ENCODE results near the gene MBNL1.

Gene MBNL1

DNA sequence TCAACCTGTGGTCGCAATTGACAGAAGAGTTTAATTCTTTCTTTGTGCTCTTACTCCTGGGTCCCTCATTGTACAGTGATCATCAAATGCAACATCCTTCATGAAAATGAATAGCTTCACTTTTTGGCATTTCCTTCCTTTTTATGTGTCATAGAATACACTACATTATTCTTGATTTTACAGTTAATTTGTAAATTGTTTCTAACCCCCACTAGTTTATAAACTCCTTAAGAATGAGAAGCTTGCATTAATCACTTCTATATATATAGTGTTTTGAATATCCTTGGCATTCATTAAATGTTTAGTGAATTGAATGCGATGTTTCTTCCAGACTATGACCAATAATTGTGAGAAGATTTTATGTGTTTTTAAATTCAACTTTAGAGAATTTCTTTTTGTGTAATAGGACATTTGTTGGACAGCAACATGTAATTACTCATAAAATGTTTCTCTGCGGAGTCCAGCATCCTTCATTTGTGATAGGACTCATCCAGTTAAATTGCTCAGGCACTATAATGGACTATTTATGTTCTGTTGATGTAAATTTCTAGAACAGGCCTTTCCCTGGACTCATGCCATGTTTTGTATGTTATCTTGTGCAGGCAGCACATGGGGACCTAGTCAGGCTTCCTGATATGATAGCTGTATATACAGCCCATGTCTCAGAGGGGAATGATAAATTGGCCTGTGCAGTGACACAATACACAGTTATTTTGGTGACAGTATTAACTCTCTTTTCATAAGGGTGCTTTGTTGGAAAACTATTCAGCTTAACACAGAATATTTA lies 51.3 kb downstream of the MBNL1 start:
- Histone ChIP-seq H3K4me1 (ENCODE audit: control insufficient read depth, insufficient read depth, low read length) (peaks cover 54% of the 10 kb centered on the region), H3K9ac (ENCODE audit: low read length) (no peak overlapping the region), H3K27ac (ENCODE audit: low read depth, low read length) (peak overlapping the region; percentile 18), H3K4me3 (ENCODE audit: low read length) (peak overlapping the region; percentile 6), H3K27me3 (ENCODE audit: control insufficient read depth, insufficient read depth, low read length) (no peaks in the 10 kb centered on the region), H3K36me3 (ENCODE audit: control insufficient read depth, insufficient read depth, low read length) (no peaks in the 10 kb centered on the region)

GRCh38 chr3:152321200-152321954 lies 52.6 kb downstream of the MBNL1 start:
- Histone ChIP-seq H3K4me1 (ENCODE audit: control insufficient read depth, insufficient read depth, low read length) (peaks cover 45% of the 10 kb centered on the region), H3K4me3 (ENCODE audit: low read length) (no peak overlapping the region), H3K9ac (ENCODE audit: low read length) (no peak overlapping the region), H3K36me3 (ENCODE audit: control insufficient read depth, insufficient read depth, low read length) (no peaks in the 10 kb centered on the region), H3K27me3 (ENCODE audit: control insufficient read depth, insufficient read depth, low read length) (no peaks in the 10 kb centered on the region), H3K27ac (ENCODE audit: low read depth, low read length) (peak overlapping the region; percentile 56)

DNA sequence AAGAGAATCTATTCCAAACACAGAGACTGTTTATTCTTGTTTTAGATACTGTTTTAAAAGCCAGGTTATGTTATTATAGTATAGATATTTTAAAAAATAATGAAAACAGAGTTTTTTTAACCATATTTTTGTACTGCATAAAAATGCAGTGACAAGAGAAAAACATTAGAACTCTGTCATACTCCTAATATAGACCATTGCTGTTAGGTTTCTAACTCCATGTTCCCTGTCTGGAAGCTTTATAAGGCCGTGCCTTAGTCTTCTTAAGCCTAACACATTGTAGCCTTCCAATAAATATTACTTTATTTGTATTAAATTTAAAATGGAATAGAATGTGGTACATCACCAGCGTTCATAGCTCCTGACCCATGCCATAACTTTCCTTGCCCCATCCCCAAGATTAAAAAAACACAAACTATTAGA lies 53.2 kb downstream of the MBNL1 start:
- H3K27me3 ChIP-seq (ENCODE audit: control insufficient read depth, insufficient read depth, low read length), result no peaks in the 10 kb centered on the region
- peak overlapping the region; percentile 58 for H3K27ac ChIP-seq (ENCODE audit: low read depth, low read length)
- H3K4me1 ChIP-seq (ENCODE audit: control insufficient read depth, insufficient read depth, low read length), result peaks cover 45% of the 10 kb centered on the region
- H3K4me3 ChIP-seq (ENCODE audit: low read length), result no peak overlapping the region
- no peaks in the 10 kb centered on the region for H3K36me3 ChIP-seq (ENCODE audit: control insufficient read depth, insufficient read depth, low read length)
- no peak overlapping the region for H3K9ac ChIP-seq (ENCODE audit: low read length)

GRCh38 chr3:152322756-152323155 lies 54.0 kb downstream of the MBNL1 start:
- Histone ChIP-seq H3K4me3 (ENCODE audit: low read length) (no peak overlapping the region), H3K9ac (ENCODE audit: low read length) (no peak overlapping the region), H3K27ac (ENCODE audit: low read depth, low read length) (peak overlapping the region; percentile 58), H3K4me1 (ENCODE audit: control insufficient read depth, insufficient read depth, low read length) (peaks cover 42% of the 10 kb centered on the region), H3K27me3 (ENCODE audit: control insufficient read depth, insufficient read depth, low read length) (no peaks in the 10 kb centered on the region), H3K36me3 (ENCODE audit: control insufficient read depth, insufficient read depth, low read length) (no peaks in the 10 kb centered on the region)

DNA sequence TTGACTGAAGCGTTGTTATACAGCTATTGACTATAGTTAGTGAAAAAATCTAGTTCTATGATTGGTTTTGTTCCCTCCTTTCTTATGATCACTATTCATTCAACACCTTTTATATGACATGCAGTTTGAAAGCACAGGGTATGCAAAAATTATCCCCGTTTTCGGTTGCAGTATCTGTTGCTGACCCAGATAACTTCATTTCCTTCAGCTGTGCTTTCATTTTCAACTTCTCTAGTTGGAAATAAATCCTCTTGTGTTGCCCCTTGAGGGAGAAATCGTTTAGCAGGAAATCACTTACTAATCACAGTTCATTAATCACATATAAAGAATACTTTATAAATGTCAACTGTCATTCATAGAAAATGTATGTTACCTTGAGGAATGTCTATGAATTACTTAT lies 55.1 kb downstream of the MBNL1 start:
- Histone ChIP-seq H3K4me1 (ENCODE audit: control insufficient read depth, insufficient read depth, low read length) (peaks cover 42% of the 10 kb centered on the region), H3K27me3 (ENCODE audit: control insufficient read depth, insufficient read depth, low read length) (no peaks in the 10 kb centered on the region), H3K9ac (ENCODE audit: low read length) (no peak overlapping the region), H3K27ac (ENCODE audit: low read depth, low read length) (peak overlapping the region; percentile 8), H3K36me3 (ENCODE audit: control insufficient read depth, insufficient read depth, low read length) (no peaks in the 10 kb centered on the region), H3K4me3 (ENCODE audit: low read length) (no peak overlapping the region)

DNA sequence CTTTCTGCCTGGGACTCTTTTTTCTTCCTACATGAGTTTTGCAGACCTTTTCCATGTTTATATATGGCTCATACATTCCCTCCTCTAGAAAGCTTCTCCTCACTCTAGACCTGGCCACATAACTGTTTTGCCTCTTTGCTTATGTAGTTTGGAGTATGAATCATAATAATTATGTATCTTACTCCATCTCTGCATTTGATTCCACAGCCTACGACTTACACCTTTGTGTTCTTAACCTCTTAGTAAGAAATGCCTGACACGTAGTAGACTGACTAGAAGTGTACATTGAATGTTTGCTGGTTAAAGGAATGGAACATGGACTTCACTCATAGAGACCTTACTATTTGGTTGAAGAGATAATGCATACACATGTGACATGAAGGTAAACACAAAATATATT lies 56.4 kb downstream of the MBNL1 start:
- Histone ChIP-seq H3K36me3 (ENCODE audit: control insufficient read depth, insufficient read depth, low read length) (no peaks in the 10 kb centered on the region), H3K27ac (ENCODE audit: low read depth, low read length) (no peak overlapping the region), H3K27me3 (ENCODE audit: control insufficient read depth, insufficient read depth, low read length) (no peaks in the 10 kb centered on the region), H3K4me3 (ENCODE audit: low read length) (no peak overlapping the region), H3K4me1 (ENCODE audit: control insufficient read depth, insufficient read depth, low read length) (peaks cover 38% of the 10 kb centered on the region), H3K9ac (ENCODE audit: low read length) (no peak overlapping the region)

DNA sequence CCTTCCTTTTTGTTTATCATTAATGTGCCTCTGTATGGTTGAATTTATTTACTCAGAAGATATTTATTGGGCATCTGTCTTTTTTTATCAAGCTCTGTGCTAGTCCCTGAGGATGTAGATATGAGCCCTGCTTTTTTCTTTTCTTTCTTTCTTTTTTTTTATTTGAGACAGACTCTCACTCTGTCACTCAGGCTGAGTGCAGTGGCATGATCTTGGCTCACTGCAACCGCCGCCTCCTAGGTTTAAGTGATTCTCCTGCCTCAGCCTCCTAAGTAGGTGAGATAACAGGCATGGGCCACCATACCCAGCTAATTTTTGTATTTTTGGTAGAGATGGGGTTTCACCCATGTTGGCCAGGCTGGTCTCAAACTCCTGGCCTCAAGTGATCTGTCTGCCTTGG lies 58.5 kb downstream of the MBNL1 start:
- no peaks in the 10 kb centered on the region for H3K36me3 ChIP-seq (ENCODE audit: control insufficient read depth, insufficient read depth, low read length)
- H3K27me3 ChIP-seq (ENCODE audit: control insufficient read depth, insufficient read depth, low read length), result no peaks in the 10 kb centered on the region
- H3K27ac ChIP-seq (ENCODE audit: low read depth, low read length), result no peak overlapping the region
- no peak overlapping the region for H3K9ac ChIP-seq (ENCODE audit: low read length)
- peaks cover 32% of the 10 kb centered on the region for H3K4me1 ChIP-seq (ENCODE audit: control insufficient read depth, insufficient read depth, low read length)
- peak overlapping the region; percentile 13 for H3K4me3 ChIP-seq (ENCODE audit: low read length)

- Histone ChIP-seq H3K27me3 (ENCODE audit: control insufficient read depth, insufficient read depth, low read length) (no peaks in the 10 kb centered on the region), H3K9ac (ENCODE audit: low read length) (no peak overlapping the region), H3K27ac (ENCODE audit: low read depth, low read length) (peak overlapping the region; percentile 36), H3K36me3 (ENCODE audit: control insufficient read depth, insufficient read depth, low read length) (no peaks in the 10 kb centered on the region), H3K4me3 (ENCODE audit: low read length) (no peak overlapping the region), H3K4me1 (ENCODE audit: control insufficient read depth, insufficient read depth, low read length) (peaks cover 35% of the 10 kb centered on the region)
Observed at GRCh38 chr3:152328841-152329240, 60.1 kb downstream of the MBNL1 start.

DNA sequence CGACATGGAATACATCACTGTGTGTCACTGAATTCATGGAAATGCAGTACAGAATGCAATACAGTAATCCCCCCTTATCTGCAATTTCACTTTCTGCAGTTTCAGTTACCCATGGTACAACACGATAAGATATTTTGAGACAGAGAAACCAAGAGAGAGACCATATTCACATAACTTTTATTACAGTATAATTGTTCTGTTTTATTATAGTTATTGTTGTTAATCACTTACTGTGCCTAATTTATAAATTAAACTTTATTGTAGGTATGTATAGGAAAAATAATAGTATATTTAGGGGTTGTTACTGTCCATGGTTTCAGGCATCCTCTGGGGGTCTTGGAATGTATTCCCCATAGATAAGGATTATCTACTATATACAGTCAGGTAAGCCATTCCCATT lies 61.8 kb downstream of the MBNL1 start:
- no peak overlapping the region for H3K4me3 ChIP-seq (ENCODE audit: low read length)
- peaks cover 33% of the 10 kb centered on the region for H3K4me1 ChIP-seq (ENCODE audit: control insufficient read depth, insufficient read depth, low read length)
- H3K9ac ChIP-seq (ENCODE audit: low read length), result no peak overlapping the region
- no peaks in the 10 kb centered on the region for H3K27me3 ChIP-seq (ENCODE audit: control insufficient read depth, insufficient read depth, low read length)
- no peaks in the 10 kb centered on the region for H3K36me3 ChIP-seq (ENCODE audit: control insufficient read depth, insufficient read depth, low read length)
- peak overlapping the region; percentile 19 for H3K27ac ChIP-seq (ENCODE audit: low read depth, low read length)

DNA sequence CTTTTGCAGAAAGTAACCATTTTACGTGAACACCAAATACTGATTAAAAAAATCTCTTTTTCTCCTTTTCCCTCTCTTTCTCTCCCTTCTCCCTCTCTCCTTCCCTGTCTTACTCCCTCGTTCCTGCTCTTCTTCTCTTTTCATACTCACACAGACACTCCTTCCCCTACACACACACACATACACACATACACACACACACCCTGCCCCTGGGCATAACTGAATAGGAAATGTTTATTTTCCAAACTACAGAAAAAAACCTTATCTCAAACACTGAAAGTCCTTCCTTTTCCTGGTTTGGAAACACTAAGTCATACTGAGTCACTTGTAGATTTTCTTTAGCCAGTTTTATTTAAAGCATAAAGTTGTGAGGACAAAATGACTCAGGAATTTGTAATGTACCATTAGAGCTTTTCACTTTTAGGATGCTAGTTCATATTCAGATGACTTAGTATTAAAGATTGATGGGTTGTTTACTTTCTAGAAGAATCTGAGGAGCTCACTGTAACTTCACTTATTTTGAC lies 62.4 kb downstream of the MBNL1 start:
- Histone ChIP-seq H3K27ac (ENCODE audit: low read depth, low read length) (peak overlapping the region; percentile 10), H3K36me3 (ENCODE audit: control insufficient read depth, insufficient read depth, low read length) (no peaks in the 10 kb centered on the region), H3K4me3 (ENCODE audit: low read length) (no peak overlapping the region), H3K4me1 (ENCODE audit: control insufficient read depth, insufficient read depth, low read length) (peaks cover 33% of the 10 kb centered on the region), H3K27me3 (ENCODE audit: control insufficient read depth, insufficient read depth, low read length) (no peaks in the 10 kb centered on the region), H3K9ac (ENCODE audit: low read length) (no peak overlapping the region)

DNA sequence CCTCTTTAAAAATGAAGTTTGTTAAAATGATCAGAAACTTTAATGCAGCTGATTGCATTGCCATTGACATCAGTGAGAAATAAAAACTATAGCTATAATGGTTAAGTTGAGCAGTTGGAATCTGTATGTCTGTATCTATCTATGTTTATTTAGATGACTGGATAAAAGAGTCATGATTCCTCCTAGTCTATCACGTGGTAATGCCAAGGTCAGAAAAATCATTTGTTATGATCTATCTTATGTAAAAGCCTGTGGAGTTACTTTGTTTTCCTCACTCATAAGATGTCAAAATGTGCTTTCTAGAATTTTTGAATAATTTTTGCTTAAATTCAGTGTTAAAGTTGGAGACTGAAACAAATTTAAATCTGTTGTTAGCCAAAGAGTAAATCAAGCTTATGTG lies 63.3 kb downstream of the MBNL1 start:
- Histone ChIP-seq H3K9ac (ENCODE audit: low read length) (no peak overlapping the region), H3K4me1 (ENCODE audit: control insufficient read depth, insufficient read depth, low read length) (peaks cover 33% of the 10 kb centered on the region), H3K27me3 (ENCODE audit: control insufficient read depth, insufficient read depth, low read length) (no peaks in the 10 kb centered on the region), H3K4me3 (ENCODE audit: low read length) (no peak overlapping the region), H3K36me3 (ENCODE audit: control insufficient read depth, insufficient read depth, low read length) (no peaks in the 10 kb centered on the region), H3K27ac (ENCODE audit: low read depth, low read length) (peak overlapping the region; percentile 22)

DNA sequence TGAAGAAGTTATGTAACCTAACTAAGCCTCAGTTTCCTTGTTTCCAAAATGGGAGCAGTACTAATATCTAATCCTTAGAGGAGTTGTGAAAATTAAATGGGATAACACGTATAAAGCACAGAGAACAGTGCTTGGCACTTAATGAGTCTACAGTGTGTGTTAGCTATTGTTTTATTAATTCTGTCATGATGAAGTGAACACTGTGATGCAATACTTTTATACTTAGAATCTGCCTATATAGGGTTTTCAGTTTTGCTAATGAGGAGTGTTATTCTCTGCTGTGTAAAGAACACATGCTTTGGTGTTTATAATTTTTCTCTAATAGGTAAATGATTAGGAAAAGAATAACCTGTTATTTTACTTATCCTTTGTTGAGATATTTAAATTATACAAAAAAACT lies 65.2 kb downstream of the MBNL1 start:
- H3K27me3 ChIP-seq (ENCODE audit: control insufficient read depth, insufficient read depth, low read length), result no peaks in the 10 kb centered on the region
- H3K36me3 ChIP-seq (ENCODE audit: control insufficient read depth, insufficient read depth, low read length), result no peaks in the 10 kb centered on the region
- H3K4me3 ChIP-seq (ENCODE audit: low read length), result no peak overlapping the region
- H3K27ac ChIP-seq (ENCODE audit: low read depth, low read length), result no peak overlapping the region
- peaks cover 29% of the 10 kb centered on the region for H3K4me1 ChIP-seq (ENCODE audit: control insufficient read depth, insufficient read depth, low read length)
- no peak overlapping the region for H3K9ac ChIP-seq (ENCODE audit: low read length)
